Measurements from ENCODE around the gene CBX7. TPM values are rescaled to one million over a fixed set of nuclear protein-coding genes. Genes with fewer than 3 reads are reported as not detected.

CBX7 gene
- total RNA-seq, 1 donor: 8.0 TPM

GRCh38 chr22:39084666-39085065, 67.8 kb downstream of the CBX7 start:
- no peak for DNase-seq (ENCODE audit: low read depth)
- no peak for TF ChIP-seq CTCF (IDR thresholded peaks at IDR 0.05; ENCODE audit: insufficient read depth, low read length)
- no peak overlapping the region for H3K4me3 ChIP-seq (ENCODE audit: low read depth, low read length)

- TF ChIP-seq CTCF (IDR thresholded peaks at IDR 0.05; ENCODE audit: insufficient read depth, low read length): no peak
Measured at GRCh38 chr22:39083212-39084165, 69.0 kb downstream of the CBX7 start.

GRCh38 chr22:39081598-39081997, 70.9 kb downstream of the CBX7 start:
- TF ChIP-seq CTCF (IDR thresholded peaks at IDR 0.05; ENCODE audit: insufficient read depth, low read length): no peak
- no peak for DNase-seq (ENCODE audit: low read depth)
- no peak overlapping the region for H3K4me3 ChIP-seq (ENCODE audit: low read depth, low read length)

More at GRCh38 chr22:39083212-39084165, 69.0 kb downstream of the CBX7 start:
- no peak for DNase-seq (ENCODE audit: low read depth)
- H3K4me3 ChIP-seq (ENCODE audit: low read depth, low read length): no peak overlapping the region

GRCh38 chr22:39081016-39081415, 71.5 kb downstream of the CBX7 start:
- no peak overlapping the region for H3K4me3 ChIP-seq (ENCODE audit: low read depth, low read length)
- no peak for TF ChIP-seq CTCF (IDR thresholded peaks at IDR 0.05; ENCODE audit: insufficient read depth, low read length)
- DNase-seq (ENCODE audit: low read depth): no peak

Small RNA genes lying within 50 kb of the gene (small RNA-seq; reads per million reads assigned to genes)
- not detected for gene COX5BP7

Other genes with a start within 250 kb of the CBX7 start
- not detected in 2 replicates for gene APOBEC3A, start 195.1 kb downstream of the CBX7 start, total RNA-seq (ENCODE audit: low replicate concordance)
- gene APOBEC3B, start 170.3 kb downstream of the CBX7 start, total RNA-seq (ENCODE audit: low replicate concordance): 0.90 and 6.8 TPM in 2 replicates
- 5.2 and 18.9 TPM in 2 replicates for gene APOBEC3C, start 138.4 kb downstream of the CBX7 start, total RNA-seq (ENCODE audit: low replicate concordance)
- 0.49 and 0.90 TPM in 2 replicates for gene APOBEC3D, start 131.6 kb downstream of the CBX7 start, total RNA-seq (ENCODE audit: low replicate concordance)
- 1.3 and 4.3 TPM in 2 replicates for gene APOBEC3F, start 111.8 kb downstream of the CBX7 start, total RNA-seq (ENCODE audit: low replicate concordance)
- 4.3 and 7.4 TPM in 2 replicates for gene APOBEC3G, start 75.4 kb downstream of the CBX7 start, total RNA-seq (ENCODE audit: low replicate concordance)
- gene APOBEC3H, start 55.4 kb downstream of the CBX7 start, total RNA-seq (ENCODE audit: low replicate concordance): 0.45 TPM in 1 of 2 replicates, not detected in the other
- 0.09 and 0.57 TPM in 2 replicates for gene PDGFB, start 92.3 kb upstream of the CBX7 start, total RNA-seq (ENCODE audit: low replicate concordance)
- gene RPL3, start 166.9 kb upstream of the CBX7 start, total RNA-seq (ENCODE audit: low replicate concordance): 1,848 and 3,122 TPM in 2 replicates
- 3.9 and 14.2 TPM in 2 replicates for gene SYNGR1, start 197.3 kb upstream of the CBX7 start, total RNA-seq (ENCODE audit: low replicate concordance)
- 11.7 and 21.3 TPM in 2 replicates for gene TAB1, start 247.1 kb upstream of the CBX7 start, total RNA-seq (ENCODE audit: low replicate concordance)

All from fibroblast of the aortic adventitia (primary cell).